ENCODE measurements around the gene ADGRE3.
A peak's percentile ranks its signal among the peaks of the same experiment; 100 is the strongest.
"Not testable (repeated sequence)": the region's sequence is repeated elsewhere in the genome, so short reads cannot be mapped to it uniquely, and the experiment has no call there.

Gene ADGRE3

GRCh38 chr19:14655726-14656125 is 18.9 kb downstream of the ADGRE3 start:
- no peak for DNase-seq (ENCODE audit: low read depth, low spot score)
- H3K36me3 ChIP-seq (ENCODE audit: insufficient read depth, low read length): no peaks in the 10 kb centered on the region
- H3K9ac ChIP-seq (ENCODE audit: insufficient read length): no peak overlapping the region
- H3K4me3 ChIP-seq: no peak overlapping the region
- TF ChIP-seq FOXP2 (optimal IDR thresholded peaks at IDR 0.05; ENCODE audit: control extremely low read depth, extremely low read length, insufficient read depth) (no peak), EZH2 (IDR thresholded peaks at IDR 0.05) (no peak), POLR2AphosphoS5 (IDR thresholded peaks at IDR 0.05; ENCODE audit: borderline replicate concordance, low read depth, low read length) (no peak)
- no peak overlapping the region for H3K27ac ChIP-seq
- no peaks in the 10 kb centered on the region for H3K9me3 ChIP-seq (ENCODE audit: low read depth, low read length)

GRCh38 chr19:14654786-14655560 is 19.7 kb downstream of the ADGRE3 start:
- Histone ChIP-seq H3K9me3 (ENCODE audit: low read depth, low read length) (no peaks in the 10 kb centered on the region), H3K27ac (no peak overlapping the region), H3K4me3 (no peak overlapping the region), H3K36me3 (ENCODE audit: insufficient read depth, low read length) (no peaks in the 10 kb centered on the region), H3K9ac (ENCODE audit: insufficient read length) (no peak overlapping the region)
- TF ChIP-seq EZH2 (IDR thresholded peaks at IDR 0.05) (no peak), POLR2AphosphoS5 (IDR thresholded peaks at IDR 0.05; ENCODE audit: borderline replicate concordance, low read depth, low read length) (no peak), FOXP2 (optimal IDR thresholded peaks at IDR 0.05; ENCODE audit: control extremely low read depth, extremely low read length, insufficient read depth) (no peak)
- DNase-seq (ENCODE audit: low read depth, low spot score): no peak

GRCh38 chr19:14650161-14650560 is 24.5 kb downstream of the ADGRE3 start:
- Histone ChIP-seq H3K36me3 (ENCODE audit: insufficient read depth, low read length) (no peaks in the 10 kb centered on the region), H3K9ac (ENCODE audit: insufficient read length) (no peak overlapping the region), H3K27ac (no peak overlapping the region), H3K4me3 (no peak overlapping the region), H3K9me3 (ENCODE audit: low read depth, low read length) (no peaks in the 10 kb centered on the region)
- TF ChIP-seq POLR2AphosphoS5 (IDR thresholded peaks at IDR 0.05; ENCODE audit: borderline replicate concordance, low read depth, low read length) (no peak), EZH2 (IDR thresholded peaks at IDR 0.05) (no peak), FOXP2 (optimal IDR thresholded peaks at IDR 0.05; ENCODE audit: control extremely low read depth, extremely low read length, insufficient read depth) (no peak)
- no peak for DNase-seq (ENCODE audit: low read depth, low spot score)

- no peak overlapping the region for H3K9ac ChIP-seq (ENCODE audit: insufficient read length)
- H3K27ac ChIP-seq: no peak overlapping the region
- H3K4me3 ChIP-seq: no peak overlapping the region
- TF ChIP-seq POLR2AphosphoS5 (IDR thresholded peaks at IDR 0.05; ENCODE audit: borderline replicate concordance, low read depth, low read length) (no peak), FOXP2 (optimal IDR thresholded peaks at IDR 0.05; ENCODE audit: control extremely low read depth, extremely low read length, insufficient read depth) (no peak), EZH2 (IDR thresholded peaks at IDR 0.05) (no peak)
- no peaks in the 10 kb centered on the region for H3K36me3 ChIP-seq (ENCODE audit: insufficient read depth, low read length)
- DNase-seq (ENCODE audit: low read depth, low spot score): no peak
- no peaks in the 10 kb centered on the region for H3K9me3 ChIP-seq (ENCODE audit: low read depth, low read length)
Measured at GRCh38 chr19:14649020-14649419, 25.6 kb downstream of the ADGRE3 start.

GRCh38 chr19:14648506-14648905 is 26.1 kb downstream of the ADGRE3 start:
- no peaks in the 10 kb centered on the region for H3K36me3 ChIP-seq (ENCODE audit: insufficient read depth, low read length)
- no peak for DNase-seq (ENCODE audit: low read depth, low spot score)
- no peaks in the 10 kb centered on the region for H3K9me3 ChIP-seq (ENCODE audit: low read depth, low read length)
- no peak overlapping the region for H3K27ac ChIP-seq
- TF ChIP-seq POLR2AphosphoS5 (IDR thresholded peaks at IDR 0.05; ENCODE audit: borderline replicate concordance, low read depth, low read length): no peak
- TF ChIP-seq FOXP2 (optimal IDR thresholded peaks at IDR 0.05; ENCODE audit: control extremely low read depth, extremely low read length, insufficient read depth): no peak
- no peak for TF ChIP-seq EZH2 (IDR thresholded peaks at IDR 0.05)
- no peak overlapping the region for H3K9ac ChIP-seq (ENCODE audit: insufficient read length)
- H3K4me3 ChIP-seq: no peak overlapping the region

- H3K27ac ChIP-seq: no peak overlapping the region
- DNase-seq (ENCODE audit: low read depth, low spot score): no peak
- TF ChIP-seq FOXP2 (optimal IDR thresholded peaks at IDR 0.05; ENCODE audit: control extremely low read depth, extremely low read length, insufficient read depth) (no peak), EZH2 (IDR thresholded peaks at IDR 0.05) (no peak), POLR2AphosphoS5 (IDR thresholded peaks at IDR 0.05; ENCODE audit: borderline replicate concordance, low read depth, low read length) (no peak)
Measured at GRCh38 chr19:14639536-14640277, 34.9 kb downstream of the ADGRE3 start.

GRCh38 chr19:14632286-14632685 is 42.4 kb downstream of the ADGRE3 start:
- H3K4me3 ChIP-seq: no peak overlapping the region
- no peak for TF ChIP-seq EZH2 (IDR thresholded peaks at IDR 0.05)
- no peak for TF ChIP-seq POLR2AphosphoS5 (IDR thresholded peaks at IDR 0.05; ENCODE audit: borderline replicate concordance, low read depth, low read length)
- TF ChIP-seq FOXP2 (optimal IDR thresholded peaks at IDR 0.05; ENCODE audit: control extremely low read depth, extremely low read length, insufficient read depth): no peak
- H3K36me3 ChIP-seq (ENCODE audit: insufficient read depth, low read length): no peaks in the 10 kb centered on the region
- no peaks in the 10 kb centered on the region for H3K9me3 ChIP-seq (ENCODE audit: low read depth, low read length)
- H3K27ac ChIP-seq: no peak overlapping the region
- DNase-seq (ENCODE audit: low read depth, low spot score): peak; percentile 14
- H3K9ac ChIP-seq (ENCODE audit: insufficient read length): no peak overlapping the region

More at GRCh38 chr19:14639536-14640277, 34.9 kb downstream of the ADGRE3 start:
- Histone ChIP-seq H3K9me3 (ENCODE audit: low read depth, low read length) (no peaks in the 10 kb centered on the region), H3K9ac (ENCODE audit: insufficient read length) (no peak overlapping the region), H3K36me3 (ENCODE audit: insufficient read depth, low read length) (no peaks in the 10 kb centered on the region), H3K4me3 (no peak overlapping the region)

- Histone ChIP-seq H3K9me3 (ENCODE audit: low read depth, low read length) (no peaks in the 10 kb centered on the region), H3K4me3 (no peak overlapping the region), H3K27ac (no peak overlapping the region), H3K9ac (ENCODE audit: insufficient read length) (no peak overlapping the region), H3K36me3 (ENCODE audit: insufficient read depth, low read length) (no peaks in the 10 kb centered on the region)
- no peak for TF ChIP-seq FOXP2 (optimal IDR thresholded peaks at IDR 0.05; ENCODE audit: control extremely low read depth, extremely low read length, insufficient read depth)
- TF ChIP-seq EZH2 (IDR thresholded peaks at IDR 0.05): no peak
- TF ChIP-seq POLR2AphosphoS5 (IDR thresholded peaks at IDR 0.05; ENCODE audit: borderline replicate concordance, low read depth, low read length): no peak
- no peak for DNase-seq (ENCODE audit: low read depth, low spot score)
Measured at GRCh38 chr19:14629557-14629956, 45.1 kb downstream of the ADGRE3 start.

GRCh38 chr19:14624491-14624890 is 50.2 kb downstream of the ADGRE3 start:
- not testable (repeated sequence) for DNase-seq (ENCODE audit: low read depth, low spot score); H3K4me3 ChIP-seq; H3K27ac ChIP-seq; H3K9ac ChIP-seq (ENCODE audit: insufficient read length); H3K36me3 ChIP-seq (ENCODE audit: insufficient read depth, low read length); H3K9me3 ChIP-seq (ENCODE audit: low read depth, low read length)
